Osteoblast (primary cell): ENCODE data around the gene MYO5C. TPM values are rescaled to one million over a fixed set of nuclear protein-coding genes. Genes with fewer than 3 reads are reported as not detected.
A peak's percentile ranks its signal among the peaks of the same experiment; 100 is the strongest.

ENCODE experiments used
- DNase-seq: peaks from one replicate; pipeline ENCODE4 v3.0.0; 2011; ENCODE audit warnings: low spot score, mixed read lengths; ENCODE audit not compliant: insufficient read length; ENCODE audit errors: missing footprints
- H2AFZ ChIP-seq: 2 replicates; pipeline ENCODE4 v1.6.0; 2011; ENCODE audit warnings: mild to moderate bottlenecking, low read length
- H3K27ac ChIP-seq: 2 replicates; pipeline ENCODE4 v1.5.1; 2011; ENCODE audit warnings: mild to moderate bottlenecking, low read depth, low read length, moderate library complexity
- H3K27me3 ChIP-seq: 2 replicates; pipeline ENCODE4 v1.6.0; 2012; ENCODE audit warnings: mild to moderate bottlenecking, control low read depth, inconsistent platforms, low read length, moderate library complexity; ENCODE audit not compliant: insufficient read depth
- H3K36me3 ChIP-seq: 2 replicates; pipeline ENCODE4 v1.5.1; 2011; ENCODE audit warnings: mild to moderate bottlenecking, low read length, control low read depth, moderate library complexity; ENCODE audit not compliant: insufficient read depth
- H3K4me1 ChIP-seq: 2 replicates; pipeline ENCODE4 v1.5.1; 2011; ENCODE audit warnings: mild to moderate bottlenecking, low read length, control low read depth, moderate library complexity; ENCODE audit not compliant: insufficient read depth
- H3K4me2 ChIP-seq: 2 replicates; pipeline ENCODE4 v1.6.0; 2011; ENCODE audit warnings: mild to moderate bottlenecking, low read length; ENCODE audit not compliant: insufficient read depth
- H3K4me3 ChIP-seq: fragments of 200-600 bp; sonication (generic); 3 replicates; pipeline ENCODE4 v1.5.1; 2012; ENCODE audit warnings: mild to moderate bottlenecking, low read length, inconsistent platforms; ENCODE audit not compliant: insufficient read depth
- H3K79me2 ChIP-seq: 2 replicates; pipeline ENCODE4 v1.6.0; 2012; ENCODE audit warnings: mild to moderate bottlenecking, low read length, control low read depth, inconsistent platforms; ENCODE audit not compliant: insufficient read depth
- H3K9me3 ChIP-seq: 2 replicates; pipeline ENCODE4 v1.5.1; 2011; ENCODE audit warnings: low read depth, low read length, control low read depth
- H4K20me1 ChIP-seq: 2 replicates; pipeline ENCODE4 v1.6.0; 2012; ENCODE audit warnings: mild to moderate bottlenecking, low read length, control low read depth; ENCODE audit not compliant: insufficient read depth
- total RNA-seq: library from RNA; depleted of rRNA; stranded (reverse); fragments of >200 nt; gene quantifications from 2 replicates; pipeline ENCODE4 v1.2.3, GENCODE V29; 2012
- TF ChIP-seq, protein P1 (sequence below): IDR thresholded peaks from 2 replicates; pipeline ENCODE4 v1.5.1; 2011; ENCODE audit warnings: mild to moderate bottlenecking, low read depth, low read length, moderate library complexity; ENCODE audit errors: extremely low read depth

The MYO5C gene
- total RNA-seq, 1 donor = under 0.01 TPM

DNA sequence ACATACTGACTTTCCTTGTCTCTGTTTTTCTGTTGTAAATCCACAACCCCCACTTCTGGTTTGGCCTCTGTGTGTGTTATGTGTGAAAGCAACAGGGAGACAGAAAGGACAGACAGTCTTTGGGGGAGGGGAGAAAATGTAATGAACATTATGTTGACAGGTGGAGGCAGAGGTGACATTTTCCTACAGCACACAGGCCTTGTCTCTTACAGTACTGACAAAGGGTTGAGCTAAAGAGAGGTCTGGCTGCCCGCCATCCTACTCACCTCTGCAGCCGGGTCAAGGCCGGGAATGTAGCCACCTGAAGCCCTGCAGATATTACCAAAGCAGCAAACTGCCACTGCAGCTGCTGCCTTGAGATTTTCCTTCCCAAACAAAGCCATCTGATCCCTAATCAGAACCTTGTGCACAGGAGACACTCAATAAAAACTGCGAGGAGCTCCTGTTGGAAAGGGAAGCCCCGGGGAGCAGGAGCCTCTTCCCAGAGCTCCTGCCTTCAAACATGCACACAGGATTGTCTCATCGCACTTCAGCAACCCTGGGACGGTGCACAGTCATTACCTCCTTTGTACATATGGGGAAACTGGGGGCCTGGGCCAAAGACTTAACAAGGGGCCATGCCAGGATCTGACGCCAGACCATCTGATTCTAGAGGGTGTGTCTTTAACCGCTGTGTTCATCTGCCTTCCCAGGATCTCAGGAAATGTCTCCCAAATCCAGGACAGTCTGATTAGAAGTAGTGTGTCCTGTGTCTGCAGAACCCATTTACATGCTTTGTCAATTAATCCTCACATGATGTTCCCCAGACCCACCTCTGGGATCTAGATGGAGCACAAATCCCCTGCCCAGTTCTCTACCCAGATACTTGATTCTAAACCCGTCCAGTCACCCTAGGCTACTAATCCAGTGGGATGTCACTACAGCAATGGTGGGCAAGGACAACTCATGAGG is 14.2 kb downstream of the MYO5C start:
- H3K9me3 ChIP-seq = no peaks in the 10 kb centered on the region
- peaks cover 22% of the 10 kb centered on the region for H3K27me3 ChIP-seq
- no peaks in the 10 kb centered on the region for H3K36me3 ChIP-seq
- no peak overlapping the region for H3K4me3 ChIP-seq
- no peak overlapping the region for H3K4me2 ChIP-seq
- no peak overlapping the region for H2AFZ ChIP-seq
- no peak overlapping the region for H3K27ac ChIP-seq
- no peaks in the 10 kb centered on the region for H3K79me2 ChIP-seq
- TF ChIP-seq, protein P1, sequence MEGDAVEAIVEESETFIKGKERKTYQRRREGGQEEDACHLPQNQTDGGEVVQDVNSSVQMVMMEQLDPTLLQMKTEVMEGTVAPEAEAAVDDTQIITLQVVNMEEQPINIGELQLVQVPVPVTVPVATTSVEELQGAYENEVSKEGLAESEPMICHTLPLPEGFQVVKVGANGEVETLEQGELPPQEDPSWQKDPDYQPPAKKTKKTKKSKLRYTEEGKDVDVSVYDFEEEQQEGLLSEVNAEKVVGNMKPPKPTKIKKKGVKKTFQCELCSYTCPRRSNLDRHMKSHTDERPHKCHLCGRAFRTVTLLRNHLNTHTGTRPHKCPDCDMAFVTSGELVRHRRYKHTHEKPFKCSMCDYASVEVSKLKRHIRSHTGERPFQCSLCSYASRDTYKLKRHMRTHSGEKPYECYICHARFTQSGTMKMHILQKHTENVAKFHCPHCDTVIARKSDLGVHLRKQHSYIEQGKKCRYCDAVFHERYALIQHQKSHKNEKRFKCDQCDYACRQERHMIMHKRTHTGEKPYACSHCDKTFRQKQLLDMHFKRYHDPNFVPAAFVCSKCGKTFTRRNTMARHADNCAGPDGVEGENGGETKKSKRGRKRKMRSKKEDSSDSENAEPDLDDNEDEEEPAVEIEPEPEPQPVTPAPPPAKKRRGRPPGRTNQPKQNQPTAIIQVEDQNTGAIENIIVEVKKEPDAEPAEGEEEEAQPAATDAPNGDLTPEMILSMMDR = no peak
- no peak for DNase-seq
- H4K20me1 ChIP-seq = no peaks in the 10 kb centered on the region
- H3K4me1 ChIP-seq = no peaks in the 10 kb centered on the region

DNA sequence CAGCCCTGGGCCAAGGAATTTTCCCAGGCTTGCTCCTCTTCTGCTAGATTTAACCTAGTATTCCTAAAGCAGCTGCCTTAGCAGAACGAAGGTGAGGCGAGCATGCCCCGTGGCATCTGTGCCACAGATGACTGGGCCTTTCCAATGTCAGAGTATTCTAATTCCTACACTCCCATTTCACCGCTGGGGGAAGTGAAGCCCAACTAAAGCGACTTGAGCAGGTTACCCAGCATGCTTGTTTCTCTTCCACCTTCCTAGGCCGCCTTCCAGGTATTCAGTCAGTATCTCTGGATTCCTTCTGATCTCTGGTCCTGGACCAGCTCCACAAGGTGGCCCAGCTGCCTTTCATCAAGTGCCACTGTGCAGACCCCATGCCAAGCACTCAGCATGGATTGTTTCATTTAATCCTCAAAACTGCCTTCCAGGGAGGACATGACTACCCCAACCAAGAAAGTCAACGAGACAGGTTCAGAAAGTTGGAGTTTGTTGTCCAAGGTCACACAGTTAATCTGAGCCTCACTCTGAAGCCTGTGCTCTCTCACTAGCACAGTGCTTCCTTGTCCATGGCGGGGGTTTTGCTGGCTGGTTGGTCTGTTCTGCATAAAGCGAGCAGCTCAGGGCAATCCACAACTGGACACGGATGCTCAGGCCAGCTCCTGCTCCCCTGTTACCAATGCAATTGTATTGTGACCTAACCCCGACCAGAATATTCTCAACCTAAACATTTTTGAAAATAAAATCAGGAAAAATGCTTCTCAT is 15.1 kb downstream of the MYO5C start:
- Histone ChIP-seq H3K4me2 (no peak overlapping the region), H3K27me3 (peaks cover 28% of the 10 kb centered on the region), H3K27ac (no peak overlapping the region), H3K79me2 (no peaks in the 10 kb centered on the region), H3K4me3 (no peak overlapping the region), H3K4me1 (no peaks in the 10 kb centered on the region), H3K9me3 (no peaks in the 10 kb centered on the region), H3K36me3 (no peaks in the 10 kb centered on the region), H4K20me1 (no peaks in the 10 kb centered on the region), H2AFZ (no peak overlapping the region)
- DNase-seq = peak; percentile 63
- TF ChIP-seq, protein P1 = no peak

- H3K36me3 ChIP-seq = no peaks in the 10 kb centered on the region
- no peaks in the 10 kb centered on the region for H3K79me2 ChIP-seq
- TF ChIP-seq, protein P1 = no peak
- H4K20me1 ChIP-seq = no peaks in the 10 kb centered on the region
- DNase-seq = no peak
- H3K27ac ChIP-seq = no peak overlapping the region
- no peaks in the 10 kb centered on the region for H3K9me3 ChIP-seq
- peaks cover 39% of the 10 kb centered on the region for H3K27me3 ChIP-seq
- H3K4me2 ChIP-seq = no peak overlapping the region
- H3K4me1 ChIP-seq = no peaks in the 10 kb centered on the region
- H2AFZ ChIP-seq = no peak overlapping the region
- no peak overlapping the region for H3K4me3 ChIP-seq
These were observed 16.8 kb downstream of the MYO5C start for GRCh38 chr15:52278636-52279367.
